DMS153 (cell line): ENCODE data around the gene SMIM28.
"Not testable (repeated sequence)": the region's sequence is repeated elsewhere in the genome, so short reads cannot be mapped to it uniquely, and the experiment has no call there.

ENCODE experiments used
- DNase-seq: peaks from one replicate; lab custom pipeline; 2025; lab: John Stamatoyannopoulos, UW

SMIM28 gene

GRCh38 chr6:138405816-138406413 lies 28.2 kb downstream of the SMIM28 start:
- DNase-seq = peak; percentile 78

- peak; percentile 48 for DNase-seq
Observed at GRCh38 chr6:138406443-138406842, 28.7 kb downstream of the SMIM28 start.

- DNase-seq = no peak
Observed at GRCh38 chr6:138410048-138410735, 32.5 kb downstream of the SMIM28 start.

GRCh38 chr6:138410972-138411880 lies 33.5 kb downstream of the SMIM28 start:
- DNase-seq = no peak

GRCh38 chr6:138415125-138415524 lies 37.4 kb downstream of the SMIM28 start:
- DNase-seq = no peak

- DNase-seq = no peak
Observed at GRCh38 chr6:138416206-138416605, 38.5 kb downstream of the SMIM28 start.

GRCh38 chr6:138417493-138418117 lies 39.9 kb downstream of the SMIM28 start:
- DNase-seq = no peak

GRCh38 chr6:138418118-138418742 lies 40.5 kb downstream of the SMIM28 start:
- no peak for DNase-seq

GRCh38 chr6:138419766-138420165 lies 42.1 kb downstream of the SMIM28 start:
- DNase-seq = no peak

- DNase-seq = no peak
Observed at GRCh38 chr6:138420356-138420755, 42.7 kb downstream of the SMIM28 start.

- no peak for DNase-seq
Observed at GRCh38 chr6:138421089-138421488, 43.4 kb downstream of the SMIM28 start.

GRCh38 chr6:138421608-138422007 lies 43.9 kb downstream of the SMIM28 start:
- no peak for DNase-seq

- no peak for DNase-seq
Observed at GRCh38 chr6:138422861-138423260, 45.2 kb downstream of the SMIM28 start.

- DNase-seq = no peak
Observed at GRCh38 chr6:138424004-138424904, 46.5 kb downstream of the SMIM28 start.

GRCh38 chr6:138425256-138425655 lies 47.6 kb downstream of the SMIM28 start:
- DNase-seq = not testable (repeated sequence)

- DNase-seq = no peak
Observed at GRCh38 chr6:138426500-138427123, 48.9 kb downstream of the SMIM28 start.

GRCh38 chr6:138427701-138428100 lies 50.0 kb downstream of the SMIM28 start:
- no peak for DNase-seq

GRCh38 chr6:138428944-138429598 lies 51.4 kb downstream of the SMIM28 start:
- DNase-seq = no peak

- DNase-seq = no peak
Observed at GRCh38 chr6:138429761-138430160, 52.1 kb downstream of the SMIM28 start.
